HG03457 (cell line): Measurements from ENCODE around the gene PAQR4.

Experiments
- ATAC-seq: cut with Tn5 transposase; IDR thresholded peaks from one replicate; pipeline ENCODE4 v1.9.1; 2021; ENCODE audit warnings: moderate number of reproducible peaks; ENCODE audit not compliant: unreplicated experiment

The PAQR4 gene

GRCh38 chr16:3020604-3021448 lies 51.7 kb downstream of the PAQR4 start:
- no peak for ATAC-seq

DNA sequence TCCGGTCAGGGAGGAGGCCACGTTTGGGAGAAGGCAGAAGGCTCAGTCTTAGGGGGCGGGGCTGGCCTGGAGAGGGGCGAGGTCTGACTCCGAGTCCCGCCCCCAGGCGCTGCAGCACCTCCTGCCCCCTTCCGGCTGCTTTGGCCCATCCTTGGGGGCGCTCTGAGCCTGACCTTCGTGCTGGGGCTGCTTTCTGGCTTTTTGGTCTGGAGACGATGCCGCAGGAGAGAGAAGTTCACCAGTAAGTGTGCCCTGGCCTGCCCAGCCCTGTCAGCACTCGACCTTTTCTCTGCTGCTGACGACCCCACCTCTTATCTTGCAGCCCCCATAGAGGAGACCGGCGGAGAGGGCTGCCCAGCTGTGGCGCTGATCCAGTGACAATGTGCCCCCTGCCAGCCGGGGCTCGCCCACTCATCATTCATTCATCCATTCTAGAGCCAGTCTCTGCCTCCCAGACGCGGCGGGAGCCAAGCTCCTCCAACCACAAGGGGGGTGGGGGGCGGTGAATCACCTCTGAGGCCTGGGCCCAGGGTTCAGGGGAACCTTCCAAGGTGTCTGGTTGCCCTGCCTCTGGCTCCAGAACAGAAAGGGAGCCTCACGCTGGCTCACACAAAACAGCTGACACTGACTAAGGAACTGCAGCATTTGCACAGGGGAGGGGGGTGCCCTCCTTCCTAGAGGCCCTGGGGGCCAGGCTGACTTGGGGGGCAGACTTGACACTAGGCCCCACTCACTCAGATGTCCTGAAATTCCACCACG lies 52.5 kb downstream of the PAQR4 start:
- peak; percentile 29 for ATAC-seq

- ATAC-seq, result no peak
Observed at GRCh38 chr16:3022208-3022683, 53.1 kb downstream of the PAQR4 start.

GRCh38 chr16:3022684-3023414 lies 53.7 kb downstream of the PAQR4 start:
- ATAC-seq, result no peak
